ENCODE data around the gene CERS6. TPM values are rescaled to one million over a fixed set of nuclear protein-coding genes. Genes with fewer than 3 reads are reported as not detected.

The CERS6 gene
- total and polyA plus RNA-seq, 2 experiments from 2014 or later, result 7.4 to 35.0 TPM

DNA sequence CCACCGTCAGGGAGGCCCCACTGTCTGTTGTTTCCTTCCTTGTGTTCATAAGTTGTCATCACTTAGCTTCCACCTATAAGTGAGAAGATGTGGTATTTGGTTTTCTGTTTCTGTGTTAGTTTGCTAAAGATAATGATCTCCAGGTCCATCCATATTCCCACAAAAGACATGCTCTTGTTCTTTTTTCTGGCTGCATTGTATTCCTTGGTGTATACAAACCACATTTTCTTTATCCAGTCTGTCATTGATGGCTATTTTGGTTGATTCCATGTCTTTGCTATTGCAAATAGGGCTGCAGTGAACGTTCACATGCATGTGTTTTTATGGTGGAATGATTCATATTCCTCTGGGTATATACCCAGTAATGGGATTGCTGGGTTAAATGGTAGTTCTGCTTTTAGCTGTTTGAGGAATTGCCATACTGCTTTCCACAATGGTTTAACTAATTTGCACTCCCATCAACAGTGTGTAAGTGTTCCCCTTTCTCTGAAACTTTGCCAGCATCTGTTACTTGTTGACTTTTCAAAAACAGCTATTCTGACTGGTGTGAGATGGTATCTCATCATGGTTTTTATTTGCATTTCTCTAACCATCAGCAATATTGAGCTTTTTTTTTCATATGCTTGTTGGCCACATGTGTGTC is 189.7 kb downstream of the CERS6 start:
- H3K4me1 Mint-ChIP-seq, result peaks cover 22% of the 10 kb centered on the region
- TF ChIP-seq NANOG (IDR thresholded peaks at IDR 0.05; ENCODE audit: borderline replicate concordance) (no peak), POLR2AphosphoS5 (IDR thresholded peaks at IDR 0.05; ENCODE audit: low read depth) (no peak), STAT1 (IDR thresholded peaks at IDR 0.05; ENCODE audit: unreplicated experiment) (no peak), CREB1 (CRISPR knock-in tag; IDR thresholded peaks at IDR 0.05; ENCODE audit: low read depth) (no peak), EZH2 (IDR thresholded peaks at IDR 0.05; ENCODE audit: low read depth, unreplicated experiment) (no peak), ZNF331 (CRISPR knock-in tag; IDR thresholded peaks at IDR 0.05; ENCODE audit: low read depth) (no peak)
- TF ChIP-seq, protein P1, sequence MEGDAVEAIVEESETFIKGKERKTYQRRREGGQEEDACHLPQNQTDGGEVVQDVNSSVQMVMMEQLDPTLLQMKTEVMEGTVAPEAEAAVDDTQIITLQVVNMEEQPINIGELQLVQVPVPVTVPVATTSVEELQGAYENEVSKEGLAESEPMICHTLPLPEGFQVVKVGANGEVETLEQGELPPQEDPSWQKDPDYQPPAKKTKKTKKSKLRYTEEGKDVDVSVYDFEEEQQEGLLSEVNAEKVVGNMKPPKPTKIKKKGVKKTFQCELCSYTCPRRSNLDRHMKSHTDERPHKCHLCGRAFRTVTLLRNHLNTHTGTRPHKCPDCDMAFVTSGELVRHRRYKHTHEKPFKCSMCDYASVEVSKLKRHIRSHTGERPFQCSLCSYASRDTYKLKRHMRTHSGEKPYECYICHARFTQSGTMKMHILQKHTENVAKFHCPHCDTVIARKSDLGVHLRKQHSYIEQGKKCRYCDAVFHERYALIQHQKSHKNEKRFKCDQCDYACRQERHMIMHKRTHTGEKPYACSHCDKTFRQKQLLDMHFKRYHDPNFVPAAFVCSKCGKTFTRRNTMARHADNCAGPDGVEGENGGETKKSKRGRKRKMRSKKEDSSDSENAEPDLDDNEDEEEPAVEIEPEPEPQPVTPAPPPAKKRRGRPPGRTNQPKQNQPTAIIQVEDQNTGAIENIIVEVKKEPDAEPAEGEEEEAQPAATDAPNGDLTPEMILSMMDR (conservative IDR thresholded peaks at IDR 0.05; ENCODE audit: low read depth in 2 of 2), result no peak
- H3K36me3 ChIP-seq (ENCODE audit: insufficient read depth), result no peaks in the 10 kb centered on the region
- H3K4me1 ChIP-seq (ENCODE audit: insufficient read depth), result peaks cover 29% of the 10 kb centered on the region
- no peak overlapping the region for H3K27ac Mint-ChIP-seq
- H3K27ac ChIP-seq (ENCODE audit: low read depth), result no peak overlapping the region
- ATAC-seq (no peak), DNase-seq (ENCODE audit: low spot score) (no peak)
- no peaks in the 10 kb centered on the region for H3K27me3 Mint-ChIP-seq (ENCODE audit: insufficient read depth, low read depth, poor library complexity)
- no peak overlapping the region for H2AFZ ChIP-seq
- H4K20me1 ChIP-seq (replicated peaks; ENCODE audit: insufficient read depth), result no peaks in the 10 kb centered on the region
- no peak overlapping the region for H3K4me3 ChIP-seq
- peaks cover 46% of the 10 kb centered on the region for H3K79me2 ChIP-seq (replicated peaks; ENCODE audit: insufficient read depth)
- no peaks in the 10 kb centered on the region for H3K9me2 ChIP-seq (ENCODE audit: insufficient read depth)
- no peaks in the 10 kb centered on the region; the same call in 2 of the 3 replicates for H3K36me3 Mint-ChIP-seq (ENCODE audit: low read depth)
- H3K4me3 Mint-ChIP-seq, result no peak overlapping the region
- no peaks in the 10 kb centered on the region for H3F3A ChIP-seq (replicated peaks; ENCODE audit: low read depth)
- H3K27me3 ChIP-seq (ENCODE audit: insufficient read depth), result no peaks in the 10 kb centered on the region
- H3K9me3 Mint-ChIP-seq, result peaks cover 4% of the 10 kb centered on the region; the same call in 1 of the 3 replicates
- no peak overlapping the region for H3K4me2 ChIP-seq

DNA sequence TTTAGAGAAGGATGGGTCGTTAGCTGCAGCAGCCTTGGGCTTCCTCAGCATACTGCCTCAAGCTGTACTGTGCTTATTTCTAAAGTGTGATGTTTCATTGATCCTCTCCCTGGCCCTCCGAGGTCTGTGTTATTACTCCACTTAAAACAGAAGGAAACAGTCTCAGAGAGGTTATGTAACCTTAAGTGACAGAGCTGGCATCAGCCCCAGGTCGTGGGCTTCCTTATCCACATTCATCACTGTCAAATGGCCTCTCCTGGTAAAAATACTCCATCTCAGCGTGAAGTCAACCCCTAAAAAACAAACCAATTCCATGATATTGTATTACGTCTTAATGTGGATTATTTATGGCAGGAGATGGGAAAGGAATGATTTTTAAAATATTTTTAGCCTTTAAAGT is 193.0 kb downstream of the CERS6 start:
- Histone ChIP-seq H4K20me1 (replicated peaks; ENCODE audit: insufficient read depth) (no peaks in the 10 kb centered on the region), H3K79me2 (replicated peaks; ENCODE audit: insufficient read depth) (peaks cover 33% of the 10 kb centered on the region), H3K36me3 (ENCODE audit: insufficient read depth) (no peaks in the 10 kb centered on the region), H3F3A (replicated peaks; ENCODE audit: low read depth) (no peaks in the 10 kb centered on the region), H3K4me1 (ENCODE audit: insufficient read depth) (peaks cover 22% of the 10 kb centered on the region), H3K27ac (ENCODE audit: low read depth) (no peak overlapping the region), H3K4me3 (no peak overlapping the region), H3K27me3 (ENCODE audit: insufficient read depth) (no peaks in the 10 kb centered on the region), H3K4me2 (no peak overlapping the region), H2AFZ (no peak overlapping the region), H3K9me2 (ENCODE audit: insufficient read depth) (no peaks in the 10 kb centered on the region)
- Mint-ChIP-seq H3K4me1 (peaks cover 15% of the 10 kb centered on the region), H3K9me3 (peaks cover 4% of the 10 kb centered on the region; the same call in 1 of the 3 replicates), H3K36me3 (ENCODE audit: low read depth) (no peaks in the 10 kb centered on the region; the same call in 2 of the 3 replicates), H3K27ac (no peak overlapping the region), H3K4me3 (no peak overlapping the region), H3K27me3 (ENCODE audit: insufficient read depth, low read depth, poor library complexity) (no peaks in the 10 kb centered on the region)
- DNase-seq (ENCODE audit: low spot score) (no peak), ATAC-seq (no peak)
- TF ChIP-seq, protein P2, sequence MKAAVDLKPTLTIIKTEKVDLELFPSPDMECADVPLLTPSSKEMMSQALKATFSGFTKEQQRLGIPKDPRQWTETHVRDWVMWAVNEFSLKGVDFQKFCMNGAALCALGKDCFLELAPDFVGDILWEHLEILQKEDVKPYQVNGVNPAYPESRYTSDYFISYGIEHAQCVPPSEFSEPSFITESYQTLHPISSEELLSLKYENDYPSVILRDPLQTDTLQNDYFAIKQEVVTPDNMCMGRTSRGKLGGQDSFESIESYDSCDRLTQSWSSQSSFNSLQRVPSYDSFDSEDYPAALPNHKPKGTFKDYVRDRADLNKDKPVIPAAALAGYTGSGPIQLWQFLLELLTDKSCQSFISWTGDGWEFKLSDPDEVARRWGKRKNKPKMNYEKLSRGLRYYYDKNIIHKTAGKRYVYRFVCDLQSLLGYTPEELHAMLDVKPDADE (IDR thresholded peaks at IDR 0.05), result no peak
- TF ChIP-seq JUNB (IDR thresholded peaks at IDR 0.05; ENCODE audit: unreplicated experiment), result no peak
- TF ChIP-seq POLR2AphosphoS5 (IDR thresholded peaks at IDR 0.05; ENCODE audit: low read depth), result no peak
- no peak for TF ChIP-seq EZH2phosphoT487 (IDR thresholded peaks at IDR 0.05; ENCODE audit: unreplicated experiment)
- TF ChIP-seq EZH2 (IDR thresholded peaks at IDR 0.05; ENCODE audit: low read depth, unreplicated experiment), result no peak
- no peak for TF ChIP-seq NANOG (IDR thresholded peaks at IDR 0.05; ENCODE audit: borderline replicate concordance)
- no peak for TF ChIP-seq ZNF114 (CRISPR knock-in tag; IDR thresholded peaks at IDR 0.05)
- TF ChIP-seq ZNF331 (CRISPR knock-in tag; IDR thresholded peaks at IDR 0.05; ENCODE audit: low read depth), result no peak
- TF ChIP-seq, protein P1 (conservative IDR thresholded peaks at IDR 0.05; ENCODE audit: low read depth in 2 of 2), result no peak
- no peak for TF ChIP-seq CREB1 (CRISPR knock-in tag; IDR thresholded peaks at IDR 0.05; ENCODE audit: low read depth)
